Endothelial cell of umbilical vein (primary cell): ENCODE results near the gene UQCC2. TPM values are rescaled to one million over a fixed set of nuclear protein-coding genes. Genes with fewer than 3 reads are reported as not detected.

Source experiments
- BruUV-seq: library from RNA; stranded (reverse); fragments of 400-500 nt; replicated peaks from 2 replicates; lab custom pipeline; 2021; lab: Mats Ljungman, UMichigan
- CTCF ChIA-PET: fragments of 300-600, 350-600 bp; sonication (Branson Sonifier 250); formaldehyde crosslinking; loops from one replicate; lab custom pipeline; 2021; ENCODE audit warnings: antibody characterized with exemption, inconsistent platforms; lab: Charles Lee
- POLR2A ChIA-PET: fragments of 300-600, 350-600 bp; sonication (Branson Sonifier 250); formaldehyde crosslinking; loops from one replicate; lab custom pipeline; 2021; ENCODE audit warnings: antibody characterized with exemption, inconsistent platforms; lab: Charles Lee
- DNase-seq: peaks from one replicate; pipeline ENCODE4 v3.0.0-alpha.2; 2011; ENCODE audit warnings: low read depth, low spot score
- FAIRE-seq: peaks from 2 replicates; lab custom pipeline; 2011; peaks lifted over from hg19 to GRCh38; lab: Jason Lieb, UNC
- H2AFZ ChIP-seq: 2 replicates; pipeline ENCODE4 v1.6.0; 2012; ENCODE audit warnings: low read depth, low read length, control low read depth, inconsistent platforms
- H3K27ac ChIP-seq: 2 replicates; pipeline ENCODE4 v1.5.1; 2011; ENCODE audit warnings: low read depth, mild to moderate bottlenecking, control low read depth, low read length, moderate library complexity; ENCODE audit not compliant: insufficient read depth
- H3K27me3 ChIP-seq, 2 experiments: 2 replicates each; pipeline versions ENCODE4 v1.6.0 to v1.6.1; 2011; ENCODE audit warnings: low read length in 2 of 2, mixed read lengths in 1 of 2; ENCODE audit not compliant: control insufficient read depth in 2 of 2, insufficient read depth in 2 of 2
- H3K36me3 ChIP-seq, 2 experiments: 2 replicates in 1 of 2; 3 replicates in 1 of 2; pipeline ENCODE4 v1.5.1; 2011; ENCODE audit warnings: low read length in 2 of 2, mild to moderate bottlenecking in 1 of 2, moderate library complexity in 1 of 2; ENCODE audit not compliant: control insufficient read depth in 2 of 2, insufficient read depth in 2 of 2; ENCODE audit errors: extremely low read depth in 1 of 2
- H3K4me1 ChIP-seq: 3 replicates; pipeline ENCODE4 v1.5.1; 2011; ENCODE audit warnings: mild to moderate bottlenecking, low read length; ENCODE audit not compliant: control insufficient read depth, insufficient read depth; ENCODE audit errors: extremely low read depth
- H3K4me2 ChIP-seq: 2 replicates; pipeline ENCODE4 v1.6.1; 2011; ENCODE audit warnings: low read length, control low read depth, mixed read lengths; ENCODE audit not compliant: insufficient read depth
- H3K4me3 ChIP-seq, 3 experiments: fragments of 200-600 bp in 1 of 3; sonication (generic), shearing (Covaris generic) in 1 of 3; replicated peaks in 1 of 3; 2 replicates each; pipeline ENCODE4 v1.5.1; 2011 to 2016; ENCODE audit warnings: control low read depth in 3 of 3, low read length in 3 of 3, mild to moderate bottlenecking in 2 of 3, inconsistent platforms in 1 of 3, low read depth in 1 of 3, moderate library complexity in 1 of 3; ENCODE audit not compliant: insufficient read depth in 1 of 3
- H3K79me2 ChIP-seq: 2 replicates; pipeline ENCODE4 v1.6.0; 2012; ENCODE audit warnings: low read length, inconsistent platforms; ENCODE audit not compliant: control insufficient read depth, insufficient read depth
- H3K9ac ChIP-seq: replicated peaks from 2 replicates; pipeline ENCODE3; 2011; ENCODE audit warnings: low read length, control low read depth; ENCODE audit not compliant: insufficient read depth; ENCODE audit errors: extremely low read depth
- H3K9me1 ChIP-seq: replicated peaks from 3 replicates; pipeline ENCODE4 v1.6.0; 2011; ENCODE audit warnings: mild to moderate bottlenecking, low read length; ENCODE audit not compliant: control insufficient read depth, insufficient read depth; ENCODE audit errors: extremely low read depth
- H3K9me3 ChIP-seq: replicated peaks from 2 replicates; pipeline ENCODE4 v1.5.1; 2012; ENCODE audit warnings: low read length, inconsistent platforms; ENCODE audit not compliant: control insufficient read depth, insufficient read depth
- H4K20me1 ChIP-seq: replicated peaks from 2 replicates; pipeline ENCODE3; 2011; ENCODE audit warnings: mild to moderate bottlenecking, low read length; ENCODE audit not compliant: control insufficient read depth, insufficient read depth; ENCODE audit errors: extremely low read depth
- CTCF ChIP-seq, 2 donors: IDR thresholded peaks; 1 replicate in 1 of 2; 2 replicates in 1 of 2; pipeline ENCODE4 v1.5.1; 2011; ENCODE audit warnings: low read length in 2 of 2, mild to moderate bottlenecking in 2 of 2, moderate library complexity in 2 of 2, control low read depth in 1 of 2, inconsistent platforms in 1 of 2, low read depth in 1 of 2; ENCODE audit not compliant: insufficient read depth in 1 of 2; ENCODE audit errors: extremely low read depth in 1 of 2
- GATA2 ChIP-seq: IDR thresholded peaks from 2 replicates; pipeline ENCODE4 v1.7.0; 2011; ENCODE audit warnings: low read depth, mild to moderate bottlenecking, moderate library complexity, mixed read lengths, low read length; ENCODE audit not compliant: insufficient read length, insufficient read depth
- JUN ChIP-seq: IDR thresholded peaks from 2 replicates; pipeline ENCODE4 v1.6.1; 2011; ENCODE audit warnings: borderline replicate concordance, low read depth; ENCODE audit not compliant: insufficient read length, insufficient read depth
- MAX ChIP-seq: IDR thresholded peaks from 2 replicates; pipeline ENCODE4 v1.6.1; 2011; ENCODE audit not compliant: insufficient read depth, insufficient read length
- POLR2A ChIP-seq: IDR thresholded peaks from 2 replicates; pipeline ENCODE4 v1.6.1; 2012; ENCODE audit warnings: low read depth, mild to moderate bottlenecking, control low read depth, low read length
- POLR2AphosphoS5 ChIP-seq: IDR thresholded peaks from 2 replicates; pipeline ENCODE4 v1.6.1; 2012; ENCODE audit warnings: low read depth, mild to moderate bottlenecking, control low read depth, low read length, moderate library complexity; ENCODE audit not compliant: insufficient read depth
- dilution Hi-C: fragments of 300-500 bp; cut with MboI; formaldehyde crosslinking; loops from one replicate; pipeline ENCODE4 v1.15.0; 2019; ENCODE audit warnings: low sequenced_read_pairs; ENCODE audit not compliant: extremely low pct_ligation_motif_present
- intact Hi-C: fragments of 100-400 bp; cut with micrococcal nuclease; formaldehyde crosslinking; loops from one replicate; pipeline ENCODE4 v1.10.0; 2022
- polyA plus RNA-seq, 4 experiments: library from polyadenylated mRNA; depleted of rRNA in 3 of 4; stranded (reverse) in 3 of 4; unstranded in 1 of 4; fragments of >200 nt; gene quantifications; 2 replicates each; pipeline versions ENCODE4 v1.2.1 to v1.2.3, GENCODE V29; 2011 to 2012; ENCODE audit warnings: missing spikeins in 1 of 4
- total RNA-seq: library from RNA; stranded (reverse); gene quantifications from 2 replicates; pipeline ENCODE4 v1.2.3, GENCODE V29; 2021

The UQCC2 gene
- total and polyA plus RNA-seq, 2 donors (not counting 3 experiments of a cell fraction or from before 2014, with no cell fraction given), result 46.3 to 95.3 TPM

- DNase-seq (no peak), FAIRE-seq (no peak)
- Histone ChIP-seq H4K20me1 (no peaks in the 10 kb centered on the region), H3K27me3 (peaks cover 26 to 28% of the 10 kb centered on the region in 2 experiments), H3K4me3 (no peak overlapping the region), H3K9me3 (no peaks in the 10 kb centered on the region), H3K27ac (no peak overlapping the region), H3K9me1 (no peaks in the 10 kb centered on the region), H3K4me1 (no peaks in the 10 kb centered on the region), H3K9ac (no peak overlapping the region), H3K79me2 (no peaks in the 10 kb centered on the region), H3K4me2 (no peak overlapping the region), H2AFZ (no peak overlapping the region), H3K36me3 (no peaks in the 10 kb centered on the region)
- intact Hi-C loops (no loop called here), dilution Hi-C loops (no loop called here)
- BruUV-seq, result no TSS peak
- ChIA-PET POLR2A (no interaction called here), CTCF (interaction anchor here (0.9 to 1.9 kb wide), 3 partner anchors 10 to 25 kb away, joined by 4 to 7 read pairs (median 4); partner anchors contain the start of genes IP6K3 and UQCC2)
- TF ChIP-seq GATA2 (no peak), JUN (no peak), POLR2A (no peak), POLR2AphosphoS5 (no peak), MAX (no peak), CTCF (IDR thresholded peaks at IDR 0.05; ENCODE audit: extremely low read depth in 1 of 2, insufficient read depth in 1 of 2, low read depth in 1 of 2, low read length in 2 of 2) (no peak)
Observed at GRCh38 chr6:33721508-33721907, 10.0 kb upstream of the UQCC2 start.
